Stromal cell of bone marrow (primary cell): ENCODE data around the gene GARNL3.

Source experiments
- DNase-seq: peaks from one replicate; pipeline ENCODE4 v3.0.0-alpha.2; 2012; ENCODE audit warnings: low read depth

Gene GARNL3

DNA sequence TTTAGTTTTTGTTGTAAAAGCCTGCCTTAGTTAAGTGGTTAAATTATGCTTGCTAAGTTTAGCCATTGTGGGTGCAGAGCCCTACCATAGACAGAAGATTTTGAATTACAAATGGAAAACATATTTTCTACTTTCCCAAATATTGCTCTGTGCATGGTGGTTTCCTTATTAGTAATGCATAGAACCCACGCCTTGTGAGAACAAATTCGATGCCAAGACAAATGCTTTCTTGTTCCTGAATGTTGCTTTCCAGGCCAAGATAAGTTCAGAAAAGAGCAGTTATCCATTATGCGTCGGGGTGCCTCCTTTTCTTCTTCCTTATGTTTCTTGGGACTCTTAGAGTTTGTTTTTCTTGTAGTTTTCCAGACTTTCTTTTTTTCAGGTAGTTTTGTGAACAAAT lies 31.0 kb upstream of the GARNL3 start:
- no peak for DNase-seq

- DNase-seq = no peak
These were observed 30.6 kb upstream of the GARNL3 start for GRCh38 chr9:127233989-127234388.

DNA sequence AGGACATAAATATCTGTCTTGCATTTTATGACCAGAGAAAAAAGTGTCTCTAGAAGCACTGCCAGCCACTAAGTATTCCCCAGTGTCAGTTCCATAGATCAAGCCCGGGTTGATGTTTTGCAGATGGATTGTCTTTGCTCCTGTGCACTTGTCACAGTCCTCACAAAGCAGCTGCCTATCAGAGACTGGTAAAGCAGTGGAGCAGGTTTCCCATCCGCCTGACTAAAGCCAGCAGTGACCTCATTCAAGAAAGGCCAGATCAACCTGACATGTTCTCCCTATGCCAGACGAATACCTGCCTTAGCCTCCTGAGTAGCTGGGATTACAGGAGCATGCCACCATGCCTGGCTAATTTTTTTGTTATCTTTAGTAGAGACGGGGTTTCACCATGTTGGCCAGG lies 26.8 kb upstream of the GARNL3 start:
- DNase-seq = no peak

DNA sequence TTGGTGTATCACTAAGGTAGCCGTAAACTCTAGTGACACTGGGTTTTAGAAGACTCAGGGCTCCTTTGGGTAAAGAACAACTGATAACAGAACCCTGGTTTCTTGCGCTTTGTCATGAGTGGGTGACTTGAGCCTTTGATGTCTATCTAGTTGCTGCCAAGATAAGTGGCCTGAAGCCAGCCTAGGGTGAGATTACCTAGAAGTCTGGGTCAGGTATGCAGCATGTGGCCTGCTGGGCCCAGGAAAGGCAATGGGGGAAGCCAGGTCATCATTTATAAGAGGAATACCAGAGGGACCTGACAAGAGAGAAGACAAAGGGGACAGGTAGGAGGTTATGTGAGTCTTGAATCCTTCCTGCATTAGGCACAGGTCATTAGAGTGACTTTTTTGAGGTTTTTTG lies 23.2 kb upstream of the GARNL3 start:
- DNase-seq = no peak

- DNase-seq = peak; percentile 92
These were observed 19.7 kb upstream of the GARNL3 start for GRCh38 chr9:127244609-127245601.

DNA sequence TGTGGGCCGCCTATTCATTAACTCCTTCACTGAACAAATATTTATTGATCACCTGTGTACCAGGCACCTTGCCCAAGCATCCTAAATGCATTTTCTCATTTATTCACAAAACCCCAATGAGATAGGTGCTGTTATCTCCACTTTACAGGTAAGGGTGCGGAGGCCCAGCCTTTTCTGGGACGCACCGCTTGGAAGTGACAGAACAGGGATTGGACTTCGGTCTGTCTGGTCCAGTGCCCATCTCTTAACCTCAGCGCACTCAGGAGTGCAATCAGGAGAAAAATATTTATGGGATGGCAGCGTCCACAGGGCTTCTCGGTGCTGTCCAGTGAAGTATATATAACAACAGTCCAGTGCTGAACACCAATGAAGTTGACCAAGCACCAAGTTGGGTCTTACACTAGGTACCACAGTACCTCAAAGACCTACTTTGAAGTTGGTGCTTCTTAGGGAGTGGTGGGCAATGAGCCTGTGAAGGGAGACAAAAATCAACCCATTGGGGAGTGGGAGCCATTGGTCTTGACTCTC lies 18.9 kb upstream of the GARNL3 start:
- DNase-seq = no peak

DNA sequence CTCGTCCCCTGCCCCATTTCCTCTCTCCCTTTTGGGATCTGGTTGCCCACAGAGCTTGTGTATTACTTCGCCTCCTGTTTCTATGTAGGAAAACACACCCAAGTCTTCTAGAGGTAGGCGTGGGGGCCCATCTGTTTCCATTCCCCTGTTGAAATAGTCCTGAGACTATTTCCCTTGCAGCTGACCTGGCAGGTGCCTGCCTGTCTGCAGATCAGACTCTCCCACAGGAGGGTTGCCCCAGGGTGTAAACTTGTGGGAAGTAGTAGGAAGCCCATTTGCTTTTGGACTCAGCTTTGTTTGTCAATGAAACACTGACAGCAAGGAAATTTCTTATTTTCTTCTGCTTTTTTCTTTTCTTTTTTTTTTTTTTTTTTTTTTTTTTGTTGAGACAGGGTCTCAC lies 16.3 kb upstream of the GARNL3 start:
- DNase-seq = no peak

DNA sequence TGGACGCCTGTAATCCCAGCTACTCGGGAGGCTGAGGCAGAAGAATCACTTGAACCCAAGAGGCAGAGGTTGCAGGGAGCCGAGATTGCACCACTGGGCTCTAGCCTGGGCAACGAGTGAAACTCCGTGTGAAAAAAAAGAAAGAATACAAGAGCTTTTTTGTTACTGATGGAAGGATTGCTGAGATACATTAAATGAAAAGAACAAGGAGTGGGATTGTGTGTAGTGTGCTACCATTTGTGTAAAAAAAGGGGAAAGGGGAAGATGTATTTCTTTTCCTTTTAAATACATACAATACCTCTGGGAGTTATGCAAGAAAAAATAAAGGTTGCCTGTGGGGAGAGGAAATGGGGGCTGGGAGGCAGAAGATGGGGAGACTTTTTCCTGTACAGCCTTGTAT lies 14.7 kb upstream of the GARNL3 start:
- no peak for DNase-seq

- DNase-seq = no peak
These were observed 13.6 kb upstream of the GARNL3 start for GRCh38 chr9:127250896-127251391.

DNA sequence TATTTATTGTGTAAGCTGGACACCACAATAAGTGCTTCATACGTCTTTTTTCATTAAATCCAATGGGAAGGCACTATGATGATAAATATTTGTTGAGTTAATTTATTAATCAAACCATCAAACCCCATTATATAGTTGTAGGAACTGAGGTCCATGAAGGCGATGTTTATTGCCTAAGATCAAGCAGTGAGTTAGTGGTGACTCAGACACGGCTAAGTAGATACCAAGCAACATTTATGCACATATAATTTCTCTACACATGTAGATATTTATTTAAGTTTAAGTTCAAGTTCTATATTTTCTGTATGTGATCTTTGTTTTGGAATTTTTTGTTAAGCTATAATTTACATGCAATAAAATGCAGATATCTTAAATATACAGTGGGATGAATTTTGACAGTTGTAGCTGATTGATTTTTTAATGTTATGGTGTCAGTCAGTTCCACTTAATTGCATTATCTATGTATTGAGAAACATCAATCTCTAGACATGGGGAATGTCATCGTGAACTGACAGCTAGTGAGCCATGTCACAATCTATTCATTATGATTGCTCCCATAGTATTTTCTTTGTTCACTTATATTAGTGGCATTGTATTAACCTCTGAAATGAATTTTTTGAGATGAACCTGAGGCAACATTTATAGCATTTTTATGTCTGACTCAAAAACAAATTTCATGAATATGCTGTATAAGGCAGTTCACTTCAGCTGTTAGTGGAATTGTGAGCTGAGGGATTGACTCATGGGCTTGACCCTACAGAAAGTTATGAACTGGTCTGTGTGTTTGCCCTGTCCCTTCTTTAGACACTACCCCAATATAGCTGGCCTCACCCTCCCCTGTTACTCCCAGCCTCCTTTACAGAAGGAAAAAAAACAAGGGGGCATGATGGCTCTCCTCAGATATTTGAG lies 11.9 kb upstream of the GARNL3 start:
- no peak for DNase-seq

DNA sequence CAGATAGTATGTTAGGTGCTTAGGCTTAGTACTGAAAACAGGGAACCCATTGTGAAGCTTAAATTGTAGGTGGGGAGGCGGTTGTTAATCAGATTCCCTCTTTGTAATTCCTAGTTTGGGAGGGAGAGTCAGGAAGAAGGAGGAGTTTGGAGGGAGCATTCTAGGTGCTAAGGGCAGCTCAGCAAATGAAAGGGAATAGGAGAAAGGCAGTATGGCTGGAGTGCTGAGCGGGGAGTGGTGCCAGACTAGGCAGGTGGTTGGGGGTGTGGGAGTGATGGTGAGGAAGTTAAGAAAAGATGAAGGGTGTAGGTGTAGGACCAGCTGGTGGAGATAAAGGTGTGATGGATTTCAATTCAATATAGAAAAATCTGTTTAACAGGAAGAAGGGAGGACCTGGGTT lies 11.1 kb upstream of the GARNL3 start:
- no peak for DNase-seq

GRCh38 chr9:127255692-127256091 lies 8.9 kb upstream of the GARNL3 start:
- DNase-seq = no peak

- DNase-seq = no peak
These were observed 8.2 kb upstream of the GARNL3 start for GRCh38 chr9:127256324-127256723.

GRCh38 chr9:127258606-127259471 lies 5.7 kb upstream of the GARNL3 start:
- no peak for DNase-seq

DNA sequence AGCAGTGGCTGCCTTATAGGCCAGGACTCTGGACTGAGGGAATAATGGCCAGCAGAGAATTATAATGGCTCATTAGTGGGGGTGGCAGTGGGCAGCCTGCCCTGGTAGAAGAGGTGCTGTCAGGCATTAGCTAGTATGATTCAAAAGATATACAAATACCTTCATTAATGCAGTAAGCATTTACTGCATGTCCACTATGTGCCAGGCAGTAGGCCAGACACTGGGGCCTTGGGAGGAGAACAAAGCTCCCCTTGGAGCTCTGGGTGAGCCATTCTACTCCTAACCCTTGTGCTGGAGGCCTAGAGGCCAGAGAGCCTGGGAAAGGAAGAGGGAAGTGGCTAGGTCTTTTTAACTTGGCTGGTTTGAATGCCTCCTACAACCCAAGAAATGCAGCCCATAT lies 2.0 kb upstream of the GARNL3 start:
- no peak for DNase-seq

- DNase-seq = no peak
These were observed 1.3 kb upstream of the GARNL3 start for GRCh38 chr9:127263237-127263636.

DNA sequence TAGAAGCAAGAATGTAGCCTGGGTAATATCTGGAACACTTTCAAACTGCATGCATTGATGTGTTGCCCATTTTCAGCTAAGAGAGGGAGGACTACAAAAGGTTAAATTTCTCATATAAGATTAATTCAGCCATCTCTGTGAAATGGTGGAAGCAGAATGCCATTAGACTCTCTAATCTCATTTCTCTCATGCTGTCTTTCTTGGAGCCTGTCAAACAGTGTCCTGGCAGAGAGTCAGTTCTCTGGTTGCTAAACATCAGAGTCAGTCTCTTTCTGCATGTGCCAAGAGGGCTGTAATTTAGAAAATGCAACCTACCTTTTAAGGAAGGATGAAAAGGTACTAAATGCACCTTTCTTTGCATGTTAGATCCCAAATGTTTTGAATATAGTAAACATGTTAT lies 910 bp upstream of the GARNL3 start:
- DNase-seq = no peak

GRCh38 chr9:127267793-127268525 lies 3.4 kb downstream of the GARNL3 start:
- DNase-seq = no peak

DNA sequence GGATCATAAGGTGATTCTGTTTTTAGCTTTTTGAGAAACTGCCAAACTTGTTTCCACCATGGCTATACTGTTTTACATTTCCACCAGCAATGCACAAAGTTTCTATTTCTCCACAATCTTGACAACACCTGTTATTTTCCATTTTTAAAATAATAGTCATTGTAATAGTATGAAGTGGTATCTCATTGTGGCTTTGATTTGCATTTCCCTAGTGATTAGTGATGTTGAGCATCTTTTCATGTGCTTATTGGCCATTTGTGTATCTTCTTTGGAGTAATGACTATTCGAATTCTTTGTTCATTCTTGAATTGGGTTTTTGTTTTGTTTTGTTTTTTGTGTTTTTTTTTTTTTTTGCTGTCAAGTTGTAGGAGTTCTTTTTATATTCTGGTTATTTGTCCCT lies 4.9 kb downstream of the GARNL3 start:
- DNase-seq = no peak

DNA sequence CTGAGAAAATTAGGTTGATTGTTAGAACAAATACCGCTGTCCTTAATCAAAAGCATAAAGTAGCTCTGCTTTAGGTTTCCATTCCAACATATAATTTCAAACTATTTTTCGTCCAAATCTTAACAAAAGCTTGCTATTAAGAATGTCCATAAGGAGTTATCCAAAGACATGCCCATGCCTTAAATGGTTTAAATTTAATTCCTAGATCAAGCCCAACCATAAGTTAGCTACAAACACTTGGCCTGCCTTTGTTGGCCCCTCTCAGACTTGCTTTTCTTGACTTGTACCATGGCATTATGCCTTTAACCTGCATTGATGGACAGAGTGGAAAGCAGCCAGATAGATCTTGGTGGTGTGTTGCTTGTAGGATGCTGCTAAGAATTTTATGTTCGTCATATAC lies 8.8 kb downstream of the GARNL3 start:
- DNase-seq = no peak

GRCh38 chr9:127277099-127277498 lies 12.5 kb downstream of the GARNL3 start:
- DNase-seq = no peak
